ENCODE measurements around the gene TBX21. TPM values are rescaled to one million over a fixed set of nuclear protein-coding genes. Genes with fewer than 3 reads are reported as not detected.

TBX21 gene
- total and polyA plus RNA-seq, 10 of the 15 experiments (the other 5 are each of a cell fraction or from before 2014, with no cell fraction given), result 0.63 to 9.6 (median 5.0) TPM

DNA sequence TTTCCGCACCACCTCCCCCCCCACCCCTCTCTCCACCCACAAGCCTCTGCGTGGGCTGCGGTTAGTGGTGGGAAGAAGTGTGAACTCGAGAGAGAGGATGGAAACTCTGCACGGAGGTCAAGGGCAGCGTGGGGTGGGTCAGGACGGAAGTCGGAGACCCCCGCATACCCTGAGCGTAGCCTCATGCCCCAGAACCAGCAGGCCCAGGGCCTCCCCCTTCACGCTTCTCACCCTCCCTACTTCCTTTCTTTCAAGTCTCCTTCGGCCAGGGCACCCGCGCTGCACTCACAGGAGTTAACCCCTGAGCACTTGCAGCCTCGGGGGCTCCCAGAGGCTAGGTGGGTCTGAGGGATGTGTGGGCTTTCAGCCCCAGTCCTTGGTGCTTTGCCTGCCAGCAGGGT is 29.8 kb upstream of the TBX21 start (continued):
- peak; percentile 52; the same call in 1 of the 2 replicates for TF ChIP-seq BACH1 (IDR thresholded peaks at IDR 0.05; ENCODE audit: borderline replicate concordance)
- TF ChIP-seq RB1 (IDR thresholded peaks at IDR 0.05; ENCODE audit: borderline replicate concordance), result 0 out of 2 replicates have a peak, but pooled peaks have one; percentile 35
- TF ChIP-seq CBFB (IDR thresholded peaks at IDR 0.05; ENCODE audit: low read depth), result no peak
- TF ChIP-seq PAX5 (IDR thresholded peaks at IDR 0.05; ENCODE audit: borderline replicate concordance, low read depth, low read length), result peak; percentile 60; the same call in 1 of the 2 replicates
- TF ChIP-seq, protein P1, sequence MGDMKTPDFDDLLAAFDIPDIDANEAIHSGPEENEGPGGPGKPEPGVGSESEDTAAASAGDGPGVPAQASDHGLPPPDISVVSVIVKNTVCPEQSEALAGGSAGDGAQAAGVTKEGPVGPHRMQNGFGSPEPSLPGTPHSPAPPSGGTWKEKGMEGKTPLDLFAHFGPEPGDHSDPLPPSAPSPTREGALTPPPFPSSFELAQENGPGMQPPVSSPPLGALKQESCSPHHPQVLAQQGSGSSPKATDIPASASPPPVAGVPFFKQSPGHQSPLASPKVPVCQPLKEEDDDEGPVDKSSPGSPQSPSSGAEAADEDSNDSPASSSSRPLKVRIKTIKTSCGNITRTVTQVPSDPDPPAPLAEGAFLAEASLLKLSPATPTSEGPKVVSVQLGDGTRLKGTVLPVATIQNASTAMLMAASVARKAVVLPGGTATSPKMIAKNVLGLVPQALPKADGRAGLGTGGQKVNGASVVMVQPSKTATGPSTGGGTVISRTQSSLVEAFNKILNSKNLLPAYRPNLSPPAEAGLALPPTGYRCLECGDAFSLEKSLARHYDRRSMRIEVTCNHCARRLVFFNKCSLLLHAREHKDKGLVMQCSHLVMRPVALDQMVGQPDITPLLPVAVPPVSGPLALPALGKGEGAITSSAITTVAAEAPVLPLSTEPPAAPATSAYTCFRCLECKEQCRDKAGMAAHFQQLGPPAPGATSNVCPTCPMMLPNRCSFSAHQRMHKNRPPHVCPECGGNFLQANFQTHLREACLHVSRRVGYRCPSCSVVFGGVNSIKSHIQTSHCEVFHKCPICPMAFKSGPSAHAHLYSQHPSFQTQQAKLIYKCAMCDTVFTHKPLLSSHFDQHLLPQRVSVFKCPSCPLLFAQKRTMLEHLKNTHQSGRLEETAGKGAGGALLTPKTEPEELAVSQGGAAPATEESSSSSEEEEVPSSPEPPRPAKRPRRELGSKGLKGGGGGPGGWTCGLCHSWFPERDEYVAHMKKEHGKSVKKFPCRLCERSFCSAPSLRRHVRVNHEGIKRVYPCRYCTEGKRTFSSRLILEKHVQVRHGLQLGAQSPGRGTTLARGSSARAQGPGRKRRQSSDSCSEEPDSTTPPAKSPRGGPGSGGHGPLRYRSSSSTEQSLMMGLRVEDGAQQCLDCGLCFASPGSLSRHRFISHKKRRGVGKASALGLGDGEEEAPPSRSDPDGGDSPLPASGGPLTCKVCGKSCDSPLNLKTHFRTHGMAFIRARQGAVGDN (IDR thresholded peaks at IDR 0.05), result 0 out of 2 replicates have a peak, but pooled peaks have one; percentile 28
- no peak for TF ChIP-seq ZNF207 (IDR thresholded peaks at IDR 0.05; ENCODE audit: borderline replicate concordance)
- no peak for TF ChIP-seq NFXL1 (IDR thresholded peaks at IDR 0.05; ENCODE audit: borderline replicate concordance)
- TF ChIP-seq BMI1 (IDR thresholded peaks at IDR 0.05; ENCODE audit: borderline replicate concordance), result no peak
- TF ChIP-seq RUNX3 (IDR thresholded peaks at IDR 0.05; ENCODE audit: low read length), result peak; percentile 91
- no peak for TF ChIP-seq CREB1 (IDR thresholded peaks at IDR 0.05; ENCODE audit: low read depth)
- peak; percentile 27; the same call in 1 of the 2 replicates for TF ChIP-seq ESRRA (IDR thresholded peaks at IDR 0.05; ENCODE audit: low read length)
- TF ChIP-seq, protein P2, sequence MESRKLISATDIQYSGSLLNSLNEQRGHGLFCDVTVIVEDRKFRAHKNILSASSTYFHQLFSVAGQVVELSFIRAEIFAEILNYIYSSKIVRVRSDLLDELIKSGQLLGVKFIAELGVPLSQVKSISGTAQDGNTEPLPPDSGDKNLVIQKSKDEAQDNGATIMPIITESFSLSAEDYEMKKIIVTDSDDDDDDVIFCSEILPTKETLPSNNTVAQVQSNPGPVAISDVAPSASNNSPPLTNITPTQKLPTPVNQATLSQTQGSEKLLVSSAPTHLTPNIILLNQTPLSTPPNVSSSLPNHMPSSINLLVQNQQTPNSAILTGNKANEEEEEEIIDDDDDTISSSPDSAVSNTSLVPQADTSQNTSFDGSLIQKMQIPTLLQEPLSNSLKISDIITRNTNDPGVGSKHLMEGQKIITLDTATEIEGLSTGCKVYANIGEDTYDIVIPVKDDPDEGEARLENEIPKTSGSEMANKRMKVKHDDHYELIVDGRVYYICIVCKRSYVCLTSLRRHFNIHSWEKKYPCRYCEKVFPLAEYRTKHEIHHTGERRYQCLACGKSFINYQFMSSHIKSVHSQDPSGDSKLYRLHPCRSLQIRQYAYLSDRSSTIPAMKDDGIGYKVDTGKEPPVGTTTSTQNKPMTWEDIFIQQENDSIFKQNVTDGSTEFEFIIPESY (IDR thresholded peaks at IDR 0.05), result no peak
- TF ChIP-seq JUND (IDR thresholded peaks at IDR 0.05; ENCODE audit: low read depth, low read length), result no peak
- TF ChIP-seq SRF (IDR thresholded peaks at IDR 0.05; ENCODE audit: low read depth in 2 of 2, low read length in 2 of 2), result no peak
- no peak for TF ChIP-seq POLR2AphosphoS2 (IDR thresholded peaks at IDR 0.05; ENCODE audit: low read depth, low read length)
- peak; percentile 41; the same call in 1 of the 2 replicates for TF ChIP-seq ATF7 (IDR thresholded peaks at IDR 0.05; ENCODE audit: low read depth)

Measured in GM12878 (cell line).